SKM-1 (cell line): ENCODE measurements around the gene GPR183.

Source experiments
- DNase-seq: peaks from one replicate; lab custom pipeline; 2025; ENCODE audit not compliant: unreplicated experiment; lab: John Stamatoyannopoulos, UW

The GPR183 gene, protein sequence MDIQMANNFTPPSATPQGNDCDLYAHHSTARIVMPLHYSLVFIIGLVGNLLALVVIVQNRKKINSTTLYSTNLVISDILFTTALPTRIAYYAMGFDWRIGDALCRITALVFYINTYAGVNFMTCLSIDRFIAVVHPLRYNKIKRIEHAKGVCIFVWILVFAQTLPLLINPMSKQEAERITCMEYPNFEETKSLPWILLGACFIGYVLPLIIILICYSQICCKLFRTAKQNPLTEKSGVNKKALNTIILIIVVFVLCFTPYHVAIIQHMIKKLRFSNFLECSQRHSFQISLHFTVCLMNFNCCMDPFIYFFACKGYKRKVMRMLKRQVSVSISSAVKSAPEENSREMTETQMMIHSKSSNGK

DNA sequence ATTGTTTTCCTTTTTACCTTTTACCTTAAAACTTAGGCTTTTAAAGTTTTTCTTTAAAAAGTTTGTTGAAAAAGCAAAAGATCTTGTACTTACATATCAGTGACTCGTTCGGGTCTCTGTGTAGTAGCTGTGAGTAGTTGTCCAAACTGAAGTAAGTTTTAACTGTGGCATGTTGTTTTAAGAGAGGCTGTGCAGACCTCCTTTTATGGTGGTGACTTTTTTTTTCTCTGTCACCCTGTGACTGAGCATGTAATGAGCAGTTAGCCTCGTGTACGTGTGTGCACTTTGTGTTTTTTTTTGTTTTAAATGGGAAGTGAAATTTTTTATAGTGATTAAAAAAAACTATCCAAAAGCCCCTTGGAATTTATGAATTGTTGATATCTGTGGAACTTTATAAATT, at the start of gene GPR183:
TSS of gene GPR183 (minus strand) at position 153 of the 400 bp plus-strand sequence. CDS start 11,254 bp downstream, outside the sequence.
- DNase-seq: no peak

DNA sequence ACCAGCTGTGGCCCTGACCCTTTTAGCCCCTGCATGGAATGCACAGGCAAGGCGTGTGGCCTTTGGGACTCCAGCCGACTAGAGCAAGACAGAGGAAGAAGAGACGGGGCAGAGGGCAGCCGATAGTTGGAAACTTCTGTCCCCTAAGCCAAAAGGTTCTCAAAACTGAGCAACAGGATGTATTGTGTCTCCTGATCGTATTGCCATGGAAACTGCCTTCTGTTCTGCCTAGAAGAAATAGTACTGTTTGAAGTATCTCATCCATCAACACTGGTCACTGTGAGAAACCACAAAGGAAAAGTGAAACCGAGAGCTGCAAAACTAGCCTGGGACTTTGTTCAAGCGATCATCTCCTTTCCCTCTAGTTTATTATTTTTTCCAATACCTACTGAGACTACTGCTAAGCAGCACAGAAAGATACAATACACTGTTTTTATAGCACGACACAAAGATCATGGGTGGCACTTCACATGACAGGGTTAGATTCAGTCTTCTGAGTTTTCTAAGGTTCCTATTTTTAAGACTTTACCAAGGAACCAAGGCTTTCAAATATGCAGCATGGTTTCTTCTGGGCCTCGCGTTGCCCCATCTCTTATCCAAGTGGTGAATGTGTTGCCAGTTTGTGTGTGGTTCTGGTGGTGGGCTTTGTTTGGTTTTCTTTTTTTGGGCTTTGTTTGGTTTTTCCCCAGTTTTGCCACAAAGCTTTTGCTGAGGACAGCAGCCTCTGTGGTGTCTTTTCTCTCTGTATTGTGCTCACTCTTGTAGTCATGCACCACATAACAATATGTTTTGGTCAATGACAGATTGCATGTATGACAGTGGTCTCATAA, 49.3 kb upstream of the GPR183 start:
- no peak for DNase-seq

DNA sequence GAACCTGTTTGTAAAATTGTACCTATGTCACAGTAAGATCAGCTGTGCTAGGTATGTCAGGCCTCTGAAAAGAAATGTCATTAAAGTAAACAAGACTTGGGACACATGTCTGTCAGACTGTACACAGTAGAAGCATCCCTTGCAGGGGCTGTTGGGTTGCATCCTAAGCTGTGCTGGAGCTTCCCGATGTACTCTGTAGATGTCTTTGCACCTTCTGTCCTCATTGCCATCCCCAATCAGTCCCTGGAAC, 48.7 kb upstream of the GPR183 start:
- DNase-seq: no peak

DNA sequence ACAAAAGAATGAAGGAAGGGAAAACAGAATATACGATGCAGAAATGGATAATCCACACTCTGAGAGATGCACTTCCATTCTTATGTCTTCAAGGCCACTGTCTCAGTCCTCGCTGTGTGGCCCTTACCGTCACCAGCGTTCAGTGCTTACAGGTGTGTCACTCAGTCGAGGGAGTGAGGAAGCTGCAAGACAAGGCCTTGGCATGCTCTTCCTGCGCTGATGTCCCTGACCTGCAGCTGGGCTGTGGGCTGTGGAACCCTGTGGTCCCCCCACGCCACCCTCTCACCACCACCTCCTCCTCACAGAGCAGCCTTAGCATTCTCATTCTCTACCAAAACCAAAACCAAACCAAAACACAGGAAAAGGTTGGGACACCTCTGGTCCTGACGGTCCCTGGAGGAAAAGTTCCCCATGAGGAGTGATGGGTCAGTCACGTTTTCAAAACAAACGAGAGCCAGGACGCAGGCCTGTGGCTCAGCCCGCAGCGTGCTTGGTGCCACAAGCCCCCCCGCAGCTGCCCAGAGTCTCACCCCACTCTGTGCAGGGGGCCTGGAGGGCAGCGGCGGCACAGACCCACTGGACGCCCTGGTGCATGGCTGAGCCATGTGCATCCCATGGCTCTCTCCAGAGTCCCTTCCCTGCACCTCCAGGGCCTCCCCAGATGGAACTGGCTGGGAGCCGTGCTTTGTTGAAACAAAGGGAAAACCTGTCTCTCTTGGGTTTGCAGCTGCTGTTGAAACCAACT, 48.2 kb upstream of the GPR183 start:
- DNase-seq: no peak

DNA sequence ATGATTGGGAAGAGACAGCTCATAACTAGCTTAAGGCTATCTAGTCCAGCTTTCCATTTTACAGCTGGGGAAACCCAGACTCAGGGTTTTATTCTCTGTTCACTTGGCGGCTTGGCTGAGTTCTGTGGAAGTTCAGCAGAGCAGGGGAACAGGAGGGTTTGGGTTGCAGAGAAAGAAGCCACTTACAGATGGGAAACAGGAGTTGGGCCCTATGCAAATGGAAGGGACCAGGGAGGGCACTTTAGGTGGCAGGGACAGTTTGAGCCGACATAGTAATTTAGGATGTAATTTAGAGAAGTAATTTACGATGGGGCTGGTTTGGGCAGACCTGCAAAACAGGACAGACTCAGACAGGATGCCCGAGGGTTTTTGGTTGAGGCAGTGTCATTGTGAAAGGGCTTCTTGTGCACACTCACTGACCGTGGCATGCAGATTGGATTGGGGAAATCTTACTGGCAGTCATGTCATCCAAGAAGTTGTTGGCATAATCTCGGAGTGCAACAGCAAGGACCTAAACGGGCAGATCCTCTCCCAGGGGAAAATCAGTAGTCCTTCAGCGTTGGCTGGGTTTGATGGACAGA, 47.3 kb upstream of the GPR183 start:
- no peak for DNase-seq

DNA sequence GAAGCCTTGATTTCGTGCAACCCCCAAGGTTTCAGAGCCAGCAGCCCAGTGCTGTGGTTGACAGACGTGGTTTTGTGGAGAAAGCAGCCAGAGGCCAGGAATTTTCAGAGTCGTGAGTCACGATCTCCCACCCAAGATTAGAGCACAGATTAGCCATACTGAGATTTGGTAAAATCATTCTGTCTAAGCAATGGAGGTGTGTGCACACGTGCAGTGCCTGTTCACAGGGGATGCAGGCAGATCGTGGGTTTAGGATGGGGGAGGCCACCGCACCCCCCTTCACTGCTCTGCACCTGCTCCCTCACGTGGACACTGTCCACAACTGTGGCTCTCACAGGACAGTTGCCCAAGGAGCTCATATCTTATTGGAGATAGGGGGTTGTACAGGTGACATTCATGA, 46.6 kb upstream of the GPR183 start:
- no peak for DNase-seq

DNA sequence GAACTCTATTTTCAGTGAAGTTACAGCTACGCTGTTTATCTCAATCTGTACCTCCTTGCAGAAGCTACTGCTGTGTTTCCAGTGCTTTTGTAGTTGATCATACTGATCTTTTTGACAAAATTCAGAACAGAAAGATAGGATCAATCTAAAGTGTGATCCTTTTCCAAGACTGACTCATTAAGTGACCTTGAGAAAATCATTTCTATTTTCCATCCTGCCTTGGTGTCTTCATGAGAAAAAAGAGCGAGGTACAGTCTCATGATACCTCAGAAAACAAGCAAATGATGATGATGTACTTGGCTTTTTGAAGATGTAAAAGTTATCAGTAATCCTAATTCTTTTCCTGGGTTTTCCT, 46.0 kb upstream of the GPR183 start:
- no peak for DNase-seq

DNA sequence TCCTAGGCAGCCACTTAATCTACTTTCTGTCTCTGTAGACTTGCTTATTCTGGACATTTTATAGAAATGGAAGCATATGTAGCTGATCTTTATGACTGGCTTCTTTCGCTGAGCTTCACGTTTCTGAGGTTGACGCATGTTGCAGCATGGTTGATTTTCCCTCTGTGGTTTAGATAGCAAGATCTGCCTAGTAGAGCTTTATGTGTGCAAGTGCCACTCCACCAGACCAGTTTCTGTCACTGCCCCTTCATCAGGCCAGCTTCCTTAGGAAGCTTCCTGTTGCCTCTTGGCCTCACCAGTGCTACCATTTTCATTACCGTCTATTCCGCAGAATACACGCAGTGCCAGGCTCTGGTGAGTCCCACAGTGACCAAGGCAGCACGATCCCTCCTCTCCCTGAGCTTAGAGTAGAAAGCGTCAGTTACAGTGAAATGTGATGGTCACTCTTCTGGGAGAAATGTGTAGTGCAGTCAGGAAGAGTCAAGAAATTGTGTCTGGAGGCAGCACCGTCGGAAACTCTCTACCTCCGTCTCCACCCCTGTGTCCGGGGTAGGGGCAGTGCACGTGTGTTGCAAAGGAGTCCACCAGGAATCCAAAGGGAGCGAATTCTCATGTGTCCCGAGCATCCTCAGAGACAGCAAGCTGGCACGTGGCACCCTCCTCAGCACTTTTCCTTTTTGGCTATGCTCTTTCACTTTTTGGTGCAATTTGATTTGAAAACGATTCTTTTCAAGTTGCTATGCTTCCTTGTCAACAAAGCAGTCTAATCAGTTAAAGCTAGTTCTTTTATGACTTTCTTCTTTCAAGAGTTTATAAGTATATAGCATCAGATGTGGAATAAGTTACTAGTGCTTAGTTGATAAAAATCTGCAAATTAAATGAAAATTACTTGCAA, 45.4 kb upstream of the GPR183 start:
- DNase-seq: no peak

DNA sequence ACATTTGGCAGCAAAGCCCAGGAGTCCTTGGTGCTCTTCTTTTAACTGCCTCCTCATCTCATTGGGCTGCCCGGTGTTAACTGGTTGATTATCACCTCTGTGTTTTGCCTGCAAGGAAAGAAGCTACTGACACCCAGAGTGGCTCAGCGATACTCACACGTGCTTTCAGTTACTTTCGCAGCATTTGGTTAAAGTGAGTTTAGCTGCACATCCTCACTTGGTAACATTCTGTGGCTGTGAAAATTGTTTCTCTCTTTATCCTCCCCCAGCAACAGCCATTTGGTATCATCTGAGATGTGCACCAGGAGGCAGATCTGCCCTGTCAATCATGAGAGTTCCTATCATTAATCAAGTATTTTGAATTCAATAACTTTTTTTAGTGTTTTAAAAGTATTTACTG, 44.6 kb upstream of the GPR183 start:
- no peak for DNase-seq

DNA sequence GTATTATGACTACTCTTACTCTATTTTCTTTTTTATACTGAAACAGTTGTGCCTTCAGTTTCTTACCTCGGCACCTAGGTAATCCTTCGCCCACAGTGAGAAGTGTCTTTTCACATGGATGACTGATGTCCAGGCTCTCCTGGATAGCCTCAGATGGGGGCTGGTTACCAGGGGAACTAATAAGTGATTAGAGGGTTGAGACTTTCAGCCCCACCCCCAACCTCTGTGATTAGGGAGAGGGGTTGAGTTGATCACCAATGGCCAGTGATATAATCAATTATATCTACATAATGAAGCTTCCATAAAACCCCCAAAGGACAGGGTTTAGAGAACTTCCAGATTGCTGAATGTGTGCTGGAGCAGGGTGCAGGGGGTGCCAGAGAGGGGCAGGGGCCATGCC, 43.0 kb upstream of the GPR183 start:
- DNase-seq: no peak

DNA sequence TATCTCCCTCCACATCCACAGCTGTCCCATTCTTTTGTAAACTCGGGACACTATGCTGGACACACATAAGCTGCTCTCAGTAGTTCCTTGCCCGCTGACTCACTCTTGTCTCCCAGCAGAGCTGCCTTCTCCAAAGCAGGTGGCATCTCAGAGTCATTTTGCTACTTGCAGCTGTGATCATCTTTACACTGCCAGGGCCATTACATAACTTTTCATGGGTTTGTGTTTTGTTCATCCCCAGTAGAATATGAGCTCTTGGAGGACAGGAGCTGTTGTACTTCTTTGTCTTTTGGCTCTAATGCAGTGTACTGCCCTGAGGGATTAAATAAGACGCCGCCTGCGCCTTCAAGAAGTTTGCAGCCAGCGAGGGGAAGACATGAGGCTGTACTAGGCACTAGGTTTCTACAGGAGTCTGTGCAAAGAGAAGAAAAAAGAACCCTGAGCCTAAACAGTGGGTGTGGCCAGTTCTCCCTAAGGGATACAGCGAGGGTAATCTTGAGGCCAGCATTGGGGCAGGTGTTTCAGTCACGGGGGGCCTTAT, 40.8 kb upstream of the GPR183 start:
- DNase-seq: no peak

DNA sequence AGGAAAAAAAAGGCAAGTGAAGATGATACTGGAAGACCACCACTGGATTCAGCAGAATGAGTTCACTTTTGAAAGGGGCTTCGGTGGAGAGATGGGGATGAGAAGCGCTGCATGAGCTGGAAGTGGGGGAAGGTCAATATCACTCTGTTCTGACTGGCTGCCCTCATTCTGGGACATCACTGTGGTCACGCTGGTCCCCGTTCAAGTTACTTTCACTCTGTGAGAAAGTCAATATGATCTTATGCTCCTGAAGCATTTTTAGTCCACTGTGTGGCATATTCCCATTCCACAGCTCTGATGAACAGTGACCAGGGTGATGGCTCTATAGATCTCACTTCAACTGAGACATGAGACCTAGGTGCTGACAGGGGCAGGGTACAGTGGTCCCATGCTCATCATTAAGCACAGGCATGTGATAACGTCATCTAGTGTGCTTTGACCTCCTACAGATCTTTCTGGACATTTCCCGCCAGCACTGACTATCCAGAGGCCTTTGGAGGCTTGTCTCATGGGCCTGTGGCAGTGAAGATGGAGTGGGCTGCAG, 40.2 kb upstream of the GPR183 start:
- DNase-seq: no peak

DNA sequence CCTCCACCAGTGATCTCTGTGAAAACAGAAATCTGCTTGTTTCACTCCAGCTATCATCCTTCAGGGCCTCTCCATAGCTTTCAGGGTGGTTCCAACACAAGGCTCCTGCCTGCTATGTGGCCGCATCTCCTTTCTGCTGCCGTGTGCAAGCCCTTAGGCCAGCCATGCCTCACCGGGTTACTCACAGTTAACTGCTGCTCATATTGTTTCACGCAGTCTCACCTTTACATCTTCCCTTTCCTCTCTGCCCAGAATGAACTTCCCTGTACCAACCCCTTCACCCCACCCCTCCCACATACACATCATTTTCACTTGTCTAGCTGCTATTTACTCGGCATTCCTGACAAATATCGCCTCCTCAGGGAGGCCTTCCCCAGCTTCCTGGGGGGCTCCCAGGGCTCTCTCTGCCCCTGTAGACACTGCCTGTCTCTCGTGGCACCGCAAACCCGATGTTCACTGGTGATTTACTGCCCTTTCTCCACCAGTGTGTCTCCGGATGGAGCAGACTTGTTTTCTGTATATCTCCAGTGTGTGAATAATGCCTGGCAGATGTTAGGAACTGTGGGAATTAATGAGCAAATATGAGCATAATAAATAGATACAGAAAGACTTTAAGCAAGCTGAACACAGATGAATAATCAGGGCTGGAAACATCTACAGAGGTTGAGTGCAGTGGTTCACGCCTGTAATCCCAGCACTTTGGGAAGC, 39.3 kb upstream of the GPR183 start:
- no peak for DNase-seq

DNA sequence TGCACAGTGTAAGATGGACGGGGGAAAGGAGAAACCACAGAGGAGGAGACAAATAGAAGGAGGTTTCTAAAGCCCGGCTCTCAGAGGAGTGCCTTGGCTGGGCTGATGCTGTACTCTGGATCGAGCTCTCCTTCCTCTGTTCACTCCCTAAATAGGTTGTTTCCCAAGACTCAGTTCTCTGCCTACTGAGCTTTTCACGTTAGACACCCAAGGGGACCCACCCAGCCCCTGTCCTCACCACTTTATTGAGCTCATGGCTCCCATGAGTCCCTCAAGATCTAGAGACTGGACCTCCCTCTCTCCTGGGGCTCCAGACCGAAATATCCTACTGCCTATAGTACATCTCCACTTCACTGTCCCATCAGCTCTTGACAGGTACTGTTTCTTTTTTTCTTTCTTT, 38.1 kb upstream of the GPR183 start:
- DNase-seq: no peak

DNA sequence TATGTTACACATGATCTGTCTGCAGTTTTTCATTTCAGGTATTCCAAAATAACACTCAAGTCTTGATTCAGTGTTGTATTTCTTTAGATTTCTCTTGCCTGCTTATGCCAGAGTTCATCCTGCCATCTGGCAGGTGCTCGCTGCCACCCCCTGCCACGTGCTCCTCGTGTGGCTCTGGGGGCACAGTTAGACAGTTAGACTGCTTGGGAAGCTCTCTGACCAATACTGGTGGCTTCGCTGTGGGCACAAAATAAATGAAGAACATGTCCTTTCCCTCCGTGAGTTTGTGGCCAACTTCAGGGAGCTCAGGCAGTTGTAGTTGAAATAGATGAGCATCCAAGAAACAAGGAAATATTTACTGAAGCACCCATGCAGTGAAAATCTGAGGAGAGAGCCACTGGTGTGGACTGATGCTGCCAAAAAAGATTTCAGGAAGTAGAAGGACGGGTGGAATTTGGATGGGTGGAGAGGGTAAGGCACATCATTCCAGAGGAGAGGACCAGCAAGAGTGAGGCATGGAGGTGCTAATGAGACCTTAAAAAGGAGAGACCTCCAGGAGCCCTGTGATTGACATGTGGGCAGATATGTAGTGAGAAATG, 37.5 kb upstream of the GPR183 start:
- DNase-seq: no peak

DNA sequence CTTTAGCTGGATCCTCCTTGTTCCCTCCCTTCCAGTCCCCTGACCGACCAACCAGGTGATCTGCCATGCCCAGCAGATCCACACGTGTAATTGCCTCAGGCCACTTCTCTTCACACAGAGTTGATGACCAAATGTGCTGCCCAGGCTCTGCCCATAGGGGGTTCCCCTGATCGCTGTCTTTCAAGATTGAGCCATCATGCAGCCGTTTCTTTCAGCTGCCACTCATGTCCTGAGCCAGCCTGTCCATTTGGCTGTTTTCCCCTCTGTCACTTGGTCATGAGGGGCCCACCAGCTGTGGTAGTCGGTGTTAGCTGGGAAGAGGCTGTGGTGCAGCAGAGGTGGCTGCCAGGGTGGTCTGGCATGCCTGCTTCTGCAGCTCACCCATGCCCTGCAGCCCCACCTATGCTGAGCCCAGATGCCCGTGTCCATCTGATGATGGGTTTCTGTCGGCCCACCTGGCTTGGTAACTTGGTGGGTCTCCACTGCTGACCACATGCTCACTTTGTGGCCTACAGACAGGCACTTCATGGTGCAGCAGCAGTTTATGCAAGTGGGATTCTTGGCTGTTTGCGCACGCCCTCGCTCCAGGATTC, 35.6 kb upstream of the GPR183 start:
- no peak for DNase-seq

DNA sequence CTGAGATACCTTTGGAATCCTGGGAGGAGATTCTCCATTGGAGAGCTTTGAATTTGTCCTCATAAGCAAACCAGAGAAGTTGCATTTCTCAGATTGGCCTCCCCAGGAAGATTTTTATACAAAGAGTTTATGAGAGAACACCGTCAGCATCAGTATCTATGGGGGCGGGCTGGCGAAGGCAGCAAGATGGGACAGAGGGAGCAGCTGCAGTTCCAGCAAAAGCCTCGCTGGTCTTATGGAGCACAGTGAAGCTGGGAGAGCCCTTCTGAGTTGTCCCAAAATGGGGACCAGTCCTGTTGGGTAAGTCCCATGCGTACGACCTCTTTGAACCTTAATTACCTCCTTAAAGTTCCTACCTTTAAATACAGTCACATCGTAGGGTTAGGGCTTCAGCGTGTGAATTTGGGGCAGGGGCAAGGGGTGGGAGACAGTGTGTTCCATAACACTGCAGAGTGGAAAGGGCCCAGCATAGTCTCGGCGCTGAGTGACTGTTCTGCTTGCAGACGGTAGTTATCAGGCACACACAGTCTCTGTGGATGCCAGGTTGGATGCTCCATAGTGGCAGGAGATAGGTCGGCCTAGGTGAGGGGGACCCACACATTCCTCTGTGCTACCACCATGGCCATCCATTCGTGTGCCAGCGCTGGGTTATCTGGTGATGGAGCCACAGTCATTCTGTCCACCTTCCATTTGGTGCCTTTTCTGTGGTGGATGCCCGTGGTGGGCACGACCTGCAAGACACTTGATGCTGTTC, 34.9 kb upstream of the GPR183 start:
- DNase-seq: no peak

DNA sequence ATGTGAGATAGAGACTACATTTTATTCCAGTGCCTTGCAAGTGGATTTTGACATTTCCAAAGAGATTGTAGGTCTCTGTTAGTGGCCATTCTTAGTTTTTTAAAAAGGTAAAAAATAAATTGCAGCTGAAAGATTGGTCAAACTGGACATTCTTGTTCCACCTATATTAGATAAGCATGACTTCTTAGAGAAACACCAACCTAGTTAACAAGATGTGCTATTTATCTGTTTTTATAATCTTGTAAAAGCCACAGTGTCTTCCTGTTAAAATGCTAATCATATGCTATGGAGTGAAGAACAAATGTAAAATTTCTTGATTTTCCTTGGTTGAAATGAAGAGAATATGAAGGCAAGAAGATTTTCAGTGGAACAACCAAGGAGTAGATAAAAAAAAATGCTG, 33.4 kb upstream of the GPR183 start:
- DNase-seq: no peak
